BJ (cell line): ENCODE measurements around the gene TXNRD1. TPM values are rescaled to one million over a fixed set of nuclear protein-coding genes. Genes with fewer than 3 reads are reported as not detected.

Experiments
- CTCF ChIA-PET: fragments of 350-600 bp; formaldehyde crosslinking; extraction: SDS; loops from one replicate; lab custom pipeline; 2021; ENCODE audit warnings: antibody characterized with exemption, inconsistent platforms; lab: Yijun Ruan, JAX
- POLR2A ChIA-PET: fragments of 300-600 bp; sonication (Branson Sonifier 250); formaldehyde crosslinking; extraction: SDS; loops from one replicate; lab custom pipeline; 2021; ENCODE audit warnings: antibody characterized with exemption; lab: Charles Lee
- DNase-seq: peaks from one replicate; pipeline ENCODE4 v3.0.0-alpha.2; 2011; ENCODE audit warnings: low read depth
- H3K27me3 ChIP-seq: 2 replicates; pipeline ENCODE4 v1.6.0; 2011; ENCODE audit warnings: low read length; ENCODE audit not compliant: control insufficient read depth, insufficient read depth
- H3K36me3 ChIP-seq: 2 replicates; pipeline ENCODE4 v1.5.1; 2011; ENCODE audit warnings: low read length; ENCODE audit not compliant: control insufficient read depth, insufficient read depth
- H3K4me3 ChIP-seq: 2 replicates; pipeline ENCODE4 v1.5.1; 2011; ENCODE audit warnings: low read depth, mild to moderate bottlenecking, control low read depth, low read length
- polyA plus RNA-seq: library from polyadenylated mRNA; depleted of rRNA; stranded (reverse); fragments of >200 nt; gene quantifications from 2 replicates; pipeline ENCODE4 v1.2.3, GENCODE V29; 2011
- TF ChIP-seq, protein P1 (sequence below): IDR thresholded peaks from 2 replicates; pipeline ENCODE4 v1.5.1; 2011; ENCODE audit warnings: low read depth, mild to moderate bottlenecking, control low read depth, inconsistent platforms, low read length, moderate library complexity; ENCODE audit not compliant: insufficient read depth

Gene TXNRD1
- polyA plus RNA-seq, 1 experiment = 1,028 TPM

DNA sequence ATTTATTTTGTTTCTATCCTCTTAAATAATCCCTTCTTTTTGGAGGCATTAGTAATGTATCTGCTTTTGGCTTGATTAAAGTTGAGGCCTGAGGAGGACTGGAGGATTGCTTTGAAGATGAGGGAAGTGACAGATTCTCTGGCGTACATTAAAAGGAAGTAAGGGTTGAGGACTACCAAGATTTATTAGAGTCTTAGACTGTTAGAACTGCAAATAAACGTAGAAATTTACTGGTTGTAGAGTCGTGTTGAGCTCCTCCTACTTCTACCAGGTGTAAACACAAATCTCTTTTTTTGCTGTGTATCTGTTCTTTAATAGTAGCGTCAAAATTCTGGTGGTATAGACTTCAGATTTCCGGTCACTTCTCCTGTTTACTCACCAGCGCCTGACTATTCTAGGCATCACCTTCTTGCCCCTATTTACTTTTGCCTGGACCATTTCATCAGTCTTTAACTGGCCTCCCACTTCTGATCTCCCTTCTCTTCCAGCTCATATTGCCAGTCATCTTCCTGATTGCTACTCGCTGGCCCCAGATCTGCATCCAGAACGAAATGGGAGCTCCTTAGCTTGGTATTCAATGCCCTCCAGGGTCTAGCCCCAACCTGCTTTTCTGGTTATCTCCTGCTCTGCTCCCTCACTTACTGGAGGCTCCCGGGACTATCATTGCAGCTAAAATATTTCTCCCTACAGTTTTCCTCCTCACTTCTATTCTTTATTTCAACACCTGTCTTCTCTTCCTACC is 79.5 kb downstream of the TXNRD1 start:
- ChIA-PET CTCF (interaction anchor here (1.1 to 1.4 kb wide), 2 partner anchors 91 to 95 kb away, joined by 3 read pairs; no protein-coding TSS in a partner anchor), POLR2A (interaction anchor here (0.6 kb wide), 1 partner anchor 11 kb away, joined by 3 read pairs; no protein-coding TSS in a partner anchor)
- DNase-seq = no peak
- no peaks in the 10 kb centered on the region for H3K27me3 ChIP-seq
- H3K36me3 ChIP-seq = peaks cover 16% of the 10 kb centered on the region
- TF ChIP-seq, protein P1, sequence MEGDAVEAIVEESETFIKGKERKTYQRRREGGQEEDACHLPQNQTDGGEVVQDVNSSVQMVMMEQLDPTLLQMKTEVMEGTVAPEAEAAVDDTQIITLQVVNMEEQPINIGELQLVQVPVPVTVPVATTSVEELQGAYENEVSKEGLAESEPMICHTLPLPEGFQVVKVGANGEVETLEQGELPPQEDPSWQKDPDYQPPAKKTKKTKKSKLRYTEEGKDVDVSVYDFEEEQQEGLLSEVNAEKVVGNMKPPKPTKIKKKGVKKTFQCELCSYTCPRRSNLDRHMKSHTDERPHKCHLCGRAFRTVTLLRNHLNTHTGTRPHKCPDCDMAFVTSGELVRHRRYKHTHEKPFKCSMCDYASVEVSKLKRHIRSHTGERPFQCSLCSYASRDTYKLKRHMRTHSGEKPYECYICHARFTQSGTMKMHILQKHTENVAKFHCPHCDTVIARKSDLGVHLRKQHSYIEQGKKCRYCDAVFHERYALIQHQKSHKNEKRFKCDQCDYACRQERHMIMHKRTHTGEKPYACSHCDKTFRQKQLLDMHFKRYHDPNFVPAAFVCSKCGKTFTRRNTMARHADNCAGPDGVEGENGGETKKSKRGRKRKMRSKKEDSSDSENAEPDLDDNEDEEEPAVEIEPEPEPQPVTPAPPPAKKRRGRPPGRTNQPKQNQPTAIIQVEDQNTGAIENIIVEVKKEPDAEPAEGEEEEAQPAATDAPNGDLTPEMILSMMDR = no peak
- no peak overlapping the region for H3K4me3 ChIP-seq

DNA sequence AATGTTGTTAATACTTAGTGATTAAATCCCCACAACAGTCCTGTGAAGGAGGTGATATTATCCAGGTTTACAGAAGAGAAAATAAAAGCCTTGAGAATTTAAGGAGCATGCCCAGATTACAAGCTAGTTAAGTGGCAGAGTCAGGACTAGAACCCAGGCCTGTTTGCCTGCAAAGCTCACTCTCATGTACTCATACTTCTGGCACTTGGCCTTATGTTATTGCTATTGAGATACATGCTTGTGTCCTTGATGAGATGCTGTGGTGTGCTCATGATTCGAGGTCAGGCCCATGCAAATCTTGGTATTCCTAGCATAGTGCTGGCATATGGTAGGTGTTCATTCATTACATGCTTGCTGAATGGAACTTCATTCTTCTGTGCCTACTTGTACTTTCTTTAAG is 80.4 kb downstream of the TXNRD1 start:
- ChIA-PET CTCF (interaction anchor here (1.1 kb wide), 1 partner anchor 96 kb away, joined by 3 read pairs; no protein-coding TSS in a partner anchor), POLR2A (no interaction called here)
- Histone ChIP-seq H3K4me3 (no peak overlapping the region), H3K27me3 (no peaks in the 10 kb centered on the region), H3K36me3 (peaks cover 18% of the 10 kb centered on the region)
- DNase-seq = no peak
- TF ChIP-seq, protein P1 = no peak

DNA sequence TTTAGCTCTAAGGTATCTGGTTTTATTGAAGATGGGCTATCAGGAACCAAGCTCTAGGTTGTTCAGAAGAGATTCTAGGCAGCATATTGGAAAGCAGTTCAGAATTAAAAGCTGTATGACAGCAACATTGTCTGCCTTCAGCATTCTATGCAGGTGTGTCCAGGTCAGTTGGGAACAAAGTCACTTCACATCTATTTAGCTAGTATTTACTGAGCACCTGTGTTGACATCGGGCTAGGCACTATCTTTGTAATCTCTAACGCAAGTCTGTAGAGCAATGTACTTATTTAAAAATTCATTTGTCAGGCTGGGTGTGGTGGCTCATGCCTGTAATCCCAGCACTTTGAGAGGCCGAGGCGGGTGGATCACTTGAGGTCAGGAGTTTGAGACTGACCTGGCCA is 81.1 kb downstream of the TXNRD1 start:
- TF ChIP-seq, protein P1 = no peak
- peaks cover 16% of the 10 kb centered on the region for H3K36me3 ChIP-seq
- no peaks in the 10 kb centered on the region for H3K27me3 ChIP-seq
- POLR2A ChIA-PET = no interaction called here
- CTCF ChIA-PET = no interaction called here
- no peak overlapping the region for H3K4me3 ChIP-seq
- DNase-seq = no peak

DNA sequence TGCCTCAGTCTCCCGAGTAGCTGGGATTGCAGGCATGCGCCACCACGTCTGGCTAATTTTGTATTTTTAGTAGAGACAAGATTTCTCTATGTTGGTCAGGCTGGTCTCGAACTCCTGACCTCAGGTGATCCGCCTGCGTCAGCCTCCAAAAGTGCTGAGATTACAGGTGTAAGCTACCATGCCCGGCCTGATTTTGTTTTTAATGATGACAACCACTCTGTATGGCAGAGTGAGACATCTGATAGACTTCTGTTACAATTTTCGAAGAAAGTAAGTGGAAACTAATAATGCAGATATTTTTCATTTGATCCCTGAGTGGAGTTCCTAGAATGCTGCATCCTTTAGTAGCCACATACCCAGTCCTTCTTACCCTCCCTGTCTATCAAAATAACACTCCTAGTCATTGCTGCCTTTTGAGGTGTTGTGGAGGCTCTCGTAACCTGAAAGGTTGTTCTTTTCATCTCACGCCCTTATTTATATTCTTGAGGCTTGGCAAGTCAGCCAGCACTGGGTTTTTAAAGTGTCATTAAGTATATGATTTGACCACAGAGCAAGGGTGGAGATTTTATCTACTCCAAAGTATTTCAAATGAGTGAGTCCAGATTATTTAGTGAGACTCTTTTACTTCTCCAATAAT is 82.0 kb downstream of the TXNRD1 start:
- no peak for DNase-seq
- Histone ChIP-seq H3K27me3 (no peaks in the 10 kb centered on the region), H3K36me3 (peaks cover 13% of the 10 kb centered on the region), H3K4me3 (no peak overlapping the region)
- ChIA-PET POLR2A (interaction anchor here (0.7 kb wide), 1 partner anchor 52 kb away, joined by 3 read pairs; no protein-coding TSS in a partner anchor), CTCF (interaction anchor here (1.6 kb wide), 1 partner anchor 11 kb away, joined by 5 read pairs; no protein-coding TSS in a partner anchor)
- TF ChIP-seq, protein P1 = no peak

DNA sequence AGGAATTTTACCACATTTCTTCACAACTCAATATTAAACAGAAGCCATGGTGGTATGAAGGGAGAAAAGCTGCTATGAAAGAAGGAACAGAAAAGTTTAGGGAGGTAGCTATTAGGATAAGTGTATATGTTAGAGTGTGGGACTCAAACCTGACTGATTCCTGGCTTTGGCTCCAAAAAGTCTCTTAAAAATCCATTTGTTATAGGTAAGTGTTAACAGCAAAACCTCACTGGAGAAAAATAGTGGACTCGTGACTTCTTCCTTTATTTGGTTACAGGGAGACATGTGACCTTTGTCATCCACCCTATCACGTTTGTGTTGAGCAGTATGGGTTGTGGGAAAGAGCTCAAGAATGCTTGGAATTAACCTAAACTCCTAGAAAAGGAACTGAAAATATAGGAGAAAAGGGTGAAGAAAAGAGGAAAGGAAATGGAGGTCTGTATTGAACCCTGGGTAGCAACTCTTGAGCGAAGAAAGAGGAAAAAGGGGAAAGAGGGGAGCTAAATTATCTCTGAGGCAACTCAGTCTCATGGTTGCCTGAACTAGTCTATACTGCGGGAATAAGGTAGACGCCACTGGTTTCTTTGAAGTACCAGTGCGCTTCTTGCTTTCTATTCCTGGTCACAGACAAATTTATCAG is 84.4 kb downstream of the TXNRD1 start:
- DNase-seq = no peak
- Histone ChIP-seq H3K4me3 (no peak overlapping the region), H3K27me3 (no peaks in the 10 kb centered on the region), H3K36me3 (peaks cover 14% of the 10 kb centered on the region)
- ChIA-PET POLR2A (interaction anchor here (0.6 to 0.7 kb wide), 2 partner anchors 8 to 25 kb away, joined by 3 read pairs; no protein-coding TSS in a partner anchor), CTCF (interaction anchor here (1.3 kb wide), 1 partner anchor 11 kb away, joined by 3 read pairs; no protein-coding TSS in a partner anchor)
- TF ChIP-seq, protein P1 = no peak
